ENCODE data around the gene PPM1L. TPM values are rescaled to one million over a fixed set of nuclear protein-coding genes. Genes with fewer than 3 reads are reported as not detected.

Gene PPM1L
- total RNA-seq, 1 experiment from 2014 or later, result 7.3 TPM

DNA sequence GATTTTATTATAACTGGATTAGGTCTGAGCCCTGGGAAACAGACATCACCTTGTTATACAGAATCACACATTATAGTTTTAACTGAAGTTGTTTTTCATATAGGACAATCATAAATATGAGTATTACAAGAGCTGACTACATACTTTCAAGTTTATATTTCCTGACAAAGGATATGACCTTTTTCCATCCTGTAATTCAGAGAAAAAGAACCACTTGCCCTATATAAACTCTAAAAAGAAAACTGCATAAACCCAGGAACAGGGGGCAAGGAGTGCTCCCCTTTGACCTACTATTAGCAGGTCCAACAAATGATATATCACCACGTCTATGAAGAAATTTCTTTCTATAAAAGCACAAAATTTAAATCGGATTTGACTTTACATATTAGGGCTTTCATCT lies 328.2 kb downstream of the PPM1L start:
- H3K9me3 ChIP-seq (ENCODE audit: control insufficient read depth, low read depth, low read length), result no peaks in the 10 kb centered on the region
- H3K56ac ChIP-seq (ENCODE audit: insufficient read length, low read depth, low read length), result no peak overlapping the region
- H4K5ac ChIP-seq (ENCODE audit: insufficient read length, low read depth, low read length), result no peak overlapping the region
- no peaks in the 10 kb centered on the region for H3K27me3 ChIP-seq (ENCODE audit: insufficient read depth, low read length)
- no peak overlapping the region for H3K4ac ChIP-seq (ENCODE audit: low read depth, low read length)
- Mint-ChIP-seq H3K4me1 (no peaks in the 10 kb centered on the region), H3K27ac (no peak overlapping the region), H3K9me3 (no peaks in the 10 kb centered on the region), H3K36me3 (ENCODE audit: insufficient read depth in 1 of 3, low read depth in 3 of 3) (peaks cover 0 to 8% (median 0%) of the 10 kb centered on the region in 3 experiments; a peak in 1 of 7 replicates), H3K4me3 (no peak overlapping the region), H3K27me3 (ENCODE audit: low read depth) (no peaks in the 10 kb centered on the region)
- no peak overlapping the region for H3K4me2 ChIP-seq (ENCODE audit: insufficient read depth, insufficient read length, low read length)
- no peaks in the 10 kb centered on the region for H4K20me1 ChIP-seq (ENCODE audit: control insufficient read depth, insufficient read depth, insufficient read length)
- WGBS (ENCODE audit: extremely low coverage, insufficient read length, low lambda C conversion rate), result no CpG with 5 or more reads among the region's 2 CpGs
- H3K18ac ChIP-seq (ENCODE audit: insufficient read length, low read depth, low read length), result no peak overlapping the region
- no peak overlapping the region for H3K27ac ChIP-seq (ENCODE audit: insufficient read length, low read depth, low read length)
- H4K8ac ChIP-seq (replicated peaks; ENCODE audit: insufficient read length, low read depth, low read length), result no peak overlapping the region
- H2BK12ac ChIP-seq (ENCODE audit: insufficient read length, low read depth, low read length), result no peak overlapping the region
- no peak overlapping the region for H2AFZ ChIP-seq (ENCODE audit: low read length)
- H3T11ph ChIP-seq (ENCODE audit: low read length), result no peak overlapping the region
- H2AK5ac ChIP-seq (ENCODE audit: insufficient read length, low read length), result no peak overlapping the region
- H3K79me1 ChIP-seq (ENCODE audit: insufficient read depth, low read depth, low read length, poor library complexity, severe bottlenecking), result no peaks in the 10 kb centered on the region
- no peak overlapping the region for H2BK20ac ChIP-seq (ENCODE audit: low read depth, low read length, poor library complexity, severe bottlenecking)
- no peak overlapping the region for H3K23ac ChIP-seq (ENCODE audit: insufficient read length, low read depth, low read length)
- H3K23me2 ChIP-seq (ENCODE audit: insufficient read length, low read depth, low read length, poor library complexity, severe bottlenecking), result no peaks in the 10 kb centered on the region
- no peak overlapping the region for H2BK15ac ChIP-seq (ENCODE audit: low read depth, low read length)
- H2BK120ac ChIP-seq (ENCODE audit: low read depth, low read length, poor library complexity, severe bottlenecking), result no peak overlapping the region
- H3K14ac ChIP-seq (ENCODE audit: insufficient read depth, low read length), result no peak overlapping the region
- no peaks in the 10 kb centered on the region for H3K79me2 ChIP-seq (ENCODE audit: insufficient read depth, low read length)
- H3K9ac ChIP-seq (ENCODE audit: extremely low read depth, insufficient read length, low read length), result no peak overlapping the region
- H2BK5ac ChIP-seq (ENCODE audit: insufficient read length, low read length), result no peak overlapping the region
- no peak for DNase-seq
- no peak overlapping the region for H4K91ac ChIP-seq (ENCODE audit: insufficient read length, low read depth, low read length)
- TF ChIP-seq, protein P1, sequence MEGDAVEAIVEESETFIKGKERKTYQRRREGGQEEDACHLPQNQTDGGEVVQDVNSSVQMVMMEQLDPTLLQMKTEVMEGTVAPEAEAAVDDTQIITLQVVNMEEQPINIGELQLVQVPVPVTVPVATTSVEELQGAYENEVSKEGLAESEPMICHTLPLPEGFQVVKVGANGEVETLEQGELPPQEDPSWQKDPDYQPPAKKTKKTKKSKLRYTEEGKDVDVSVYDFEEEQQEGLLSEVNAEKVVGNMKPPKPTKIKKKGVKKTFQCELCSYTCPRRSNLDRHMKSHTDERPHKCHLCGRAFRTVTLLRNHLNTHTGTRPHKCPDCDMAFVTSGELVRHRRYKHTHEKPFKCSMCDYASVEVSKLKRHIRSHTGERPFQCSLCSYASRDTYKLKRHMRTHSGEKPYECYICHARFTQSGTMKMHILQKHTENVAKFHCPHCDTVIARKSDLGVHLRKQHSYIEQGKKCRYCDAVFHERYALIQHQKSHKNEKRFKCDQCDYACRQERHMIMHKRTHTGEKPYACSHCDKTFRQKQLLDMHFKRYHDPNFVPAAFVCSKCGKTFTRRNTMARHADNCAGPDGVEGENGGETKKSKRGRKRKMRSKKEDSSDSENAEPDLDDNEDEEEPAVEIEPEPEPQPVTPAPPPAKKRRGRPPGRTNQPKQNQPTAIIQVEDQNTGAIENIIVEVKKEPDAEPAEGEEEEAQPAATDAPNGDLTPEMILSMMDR (conservative IDR thresholded peaks at IDR 0.05), result no peak
- H3K4me1 ChIP-seq (ENCODE audit: insufficient read depth, low read length), result no peaks in the 10 kb centered on the region
